Uterus (tissue), 2 donors: ENCODE data around the gene NXPH1.

Source experiments
- CTCF ChIP-seq, 4 experiments: fragments of 200-600 bp in 2 of 4; fragments of 450-650 bp in 2 of 4; sonication (generic) in 2 of 4; IDR thresholded peaks; one replicate each; pipeline ENCODE4 v1.5.1; 2016 to 2019; ENCODE audit warnings: antibody characterized with exemption in 4 of 4, mild to moderate bottlenecking in 2 of 4, moderate library complexity in 1 of 4
- POLR2A ChIP-seq, 2 donors: fragments of 450-650 bp; IDR thresholded peaks; one replicate each; pipeline ENCODE4 v1.6.1; 2016; ENCODE audit warnings: antibody characterized with exemption in 2 of 2, mild to moderate bottlenecking in 1 of 2, moderate library complexity in 1 of 2

GRCh38 chr7:8739837-8740236 lies 306.4 kb downstream of the NXPH1 start:
- TF ChIP-seq CTCF (IDR thresholded peaks at IDR 0.05) (no peak), POLR2A (IDR thresholded peaks at IDR 0.05) (no peak)
